ENCODE measurements around the gene PHF2. TPM values are rescaled to one million over a fixed set of nuclear protein-coding genes. Genes with fewer than 3 reads are reported as not detected.

The PHF2 gene
- total RNA-seq, 1 donor from 2014 or later: 22.9 TPM

DNA sequence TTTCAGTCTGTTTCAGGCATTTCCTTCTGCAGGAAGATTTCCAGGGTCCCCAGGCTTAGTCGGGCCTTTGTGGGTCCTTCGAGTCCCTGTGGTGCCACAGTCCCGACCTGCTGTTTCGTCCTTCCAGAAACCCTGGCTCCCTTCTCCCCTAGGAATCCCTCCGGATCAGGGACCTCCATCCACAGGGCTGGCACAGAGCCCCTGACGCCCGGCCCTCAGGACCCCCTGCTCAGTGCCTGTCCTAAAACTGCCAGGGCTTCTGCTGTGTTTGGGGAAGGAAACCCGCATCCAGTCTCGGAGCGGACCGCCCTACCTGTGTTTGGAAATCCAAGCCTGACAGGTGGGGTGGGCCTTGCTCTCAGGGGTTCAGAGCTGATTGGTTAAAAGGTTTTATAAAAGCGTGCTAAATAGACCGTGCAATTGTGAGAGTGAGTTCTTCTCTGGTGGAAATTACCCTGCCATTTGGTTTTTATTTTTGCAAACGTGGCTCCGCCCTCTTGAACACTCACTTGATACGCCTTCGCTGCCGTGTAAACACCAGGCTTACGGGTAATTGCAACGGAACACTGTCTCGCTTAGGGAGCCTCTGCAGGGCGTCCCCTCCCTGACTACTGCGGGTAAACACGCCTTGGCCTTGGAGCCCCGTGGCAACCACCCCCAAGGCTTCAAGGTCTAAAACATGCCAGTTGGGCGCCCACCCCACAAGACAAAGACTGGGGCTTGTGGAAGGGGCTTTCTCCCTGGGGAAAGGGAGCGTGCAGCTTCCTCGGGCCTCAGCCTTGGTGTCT is 121.2 kb downstream of the PHF2 start:
- DNase-seq: no peak
- Mint-ChIP-seq H3K4me1 (ENCODE audit: low read depth, unreplicated experiment) (no peaks in the 10 kb centered on the region), H3K4me3 (ENCODE audit: unreplicated experiment) (no peak overlapping the region), H3K9me3 (ENCODE audit: unreplicated experiment) (peaks cover 2% of the 10 kb centered on the region), H3K27ac (ENCODE audit: unreplicated experiment) (no peak overlapping the region), H3K36me3 (ENCODE audit: unreplicated experiment) (no peaks in the 10 kb centered on the region), H3K27me3 (ENCODE audit: unreplicated experiment) (no peaks in the 10 kb centered on the region)
- no peak for TF ChIP-seq CTCF (IDR thresholded peaks at IDR 0.05; ENCODE audit: partially characterized antibody, unreplicated experiment)

GRCh38 chr9:93698140-93698908 is 121.9 kb downstream of the PHF2 start:
- no peak for TF ChIP-seq CTCF (IDR thresholded peaks at IDR 0.05; ENCODE audit: partially characterized antibody, unreplicated experiment)
- H3K36me3 Mint-ChIP-seq (ENCODE audit: unreplicated experiment): no peaks in the 10 kb centered on the region
- no peak overlapping the region for H3K27ac Mint-ChIP-seq (ENCODE audit: unreplicated experiment)
- no peak overlapping the region for H3K4me3 Mint-ChIP-seq (ENCODE audit: unreplicated experiment)
- H3K9me3 Mint-ChIP-seq (ENCODE audit: unreplicated experiment): peaks cover 2% of the 10 kb centered on the region
- no peaks in the 10 kb centered on the region for H3K27me3 Mint-ChIP-seq (ENCODE audit: unreplicated experiment)
- no peak for DNase-seq
- H3K4me1 Mint-ChIP-seq (ENCODE audit: low read depth, unreplicated experiment): no peaks in the 10 kb centered on the region

DNA sequence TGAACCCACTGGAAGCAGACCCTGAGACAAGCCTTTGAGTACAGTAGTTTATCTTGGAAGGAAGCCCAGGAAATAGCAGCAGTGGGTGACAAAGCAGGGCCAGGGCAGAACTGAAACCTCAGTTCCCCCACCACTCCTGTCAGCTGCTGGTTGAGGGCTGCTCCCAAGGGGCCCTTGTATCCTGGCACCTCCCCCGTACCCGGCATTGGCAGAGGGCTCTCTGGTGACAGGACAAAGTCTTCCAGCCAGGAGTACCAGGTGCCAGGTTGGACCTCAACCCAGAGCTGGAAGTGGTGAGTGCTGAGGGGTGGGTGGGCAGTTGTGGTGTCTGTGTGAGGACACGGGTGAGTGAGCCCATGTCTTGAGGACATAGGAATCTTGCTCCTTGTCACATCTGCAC is 123.3 kb downstream of the PHF2 start:
- H3K27ac Mint-ChIP-seq (ENCODE audit: unreplicated experiment): no peak overlapping the region
- H3K9me3 Mint-ChIP-seq (ENCODE audit: unreplicated experiment): peaks cover 2% of the 10 kb centered on the region
- no peak for DNase-seq
- no peaks in the 10 kb centered on the region for H3K4me1 Mint-ChIP-seq (ENCODE audit: low read depth, unreplicated experiment)
- no peaks in the 10 kb centered on the region for H3K36me3 Mint-ChIP-seq (ENCODE audit: unreplicated experiment)
- no peak overlapping the region for H3K4me3 Mint-ChIP-seq (ENCODE audit: unreplicated experiment)
- no peaks in the 10 kb centered on the region for H3K27me3 Mint-ChIP-seq (ENCODE audit: unreplicated experiment)
- no peak for TF ChIP-seq CTCF (IDR thresholded peaks at IDR 0.05; ENCODE audit: partially characterized antibody, unreplicated experiment)

DNA sequence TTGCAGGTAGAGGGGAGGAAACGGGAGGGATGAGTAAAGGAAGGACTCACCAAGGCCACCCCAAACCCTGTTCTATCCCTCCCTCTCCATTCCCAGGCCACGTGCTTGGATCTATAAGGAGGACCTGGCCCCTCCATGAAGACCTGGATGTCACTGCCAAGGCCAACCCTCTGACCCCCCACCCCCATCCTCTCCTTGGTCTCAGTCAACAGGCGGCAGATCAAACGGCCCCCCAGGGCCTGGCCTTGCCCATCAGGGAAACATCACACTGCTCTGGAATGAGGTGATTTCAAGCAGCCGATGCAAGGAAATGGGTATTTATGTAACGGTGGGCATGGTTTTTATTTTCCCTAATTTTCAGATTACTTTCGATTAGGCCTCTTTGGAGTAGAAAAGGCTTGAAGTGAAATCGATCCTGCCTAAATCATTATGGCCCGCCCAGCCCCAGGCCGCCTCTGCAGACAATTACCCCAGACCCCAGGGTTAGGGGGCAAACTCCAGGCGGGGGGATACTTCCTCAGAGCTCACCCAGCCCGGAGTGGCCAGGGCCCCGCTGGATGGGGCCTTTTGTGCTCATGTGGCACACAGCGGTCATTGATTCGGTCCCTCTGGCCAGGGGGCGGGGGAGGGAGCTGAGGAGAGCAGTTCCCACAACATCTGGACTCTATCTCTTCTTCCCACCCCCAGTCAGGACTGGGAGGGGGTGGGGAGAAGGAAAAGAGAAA is 125.3 kb downstream of the PHF2 start:
- Mint-ChIP-seq H3K4me3 (ENCODE audit: unreplicated experiment) (no peak overlapping the region), H3K27me3 (ENCODE audit: unreplicated experiment) (no peaks in the 10 kb centered on the region), H3K9me3 (ENCODE audit: unreplicated experiment) (peaks cover 2% of the 10 kb centered on the region), H3K27ac (ENCODE audit: unreplicated experiment) (no peak overlapping the region), H3K36me3 (ENCODE audit: unreplicated experiment) (no peaks in the 10 kb centered on the region), H3K4me1 (ENCODE audit: low read depth, unreplicated experiment) (no peaks in the 10 kb centered on the region)
- DNase-seq: no peak
- no peak for TF ChIP-seq CTCF (IDR thresholded peaks at IDR 0.05; ENCODE audit: partially characterized antibody, unreplicated experiment)
